ENCODE data around the gene GLS2. TPM values are rescaled to one million over a fixed set of nuclear protein-coding genes. Genes with fewer than 3 reads are reported as not detected.

GLS2 gene
- total and polyA plus RNA-seq, 4 donors, result 28.0 to 53.8 (median 47.9) TPM

- no peak for TF ChIP-seq FOXA2 (IDR thresholded peaks at IDR 0.05)
- TF ChIP-seq HNF4G (IDR thresholded peaks at IDR 0.05), result peak; percentile 38
- TF ChIP-seq TAF1 (conservative IDR thresholded peaks at IDR 0.05), result no peak
- TF ChIP-seq RXRA (IDR thresholded peaks at IDR 0.05), result peak in 1 of 2 donors; percentile 21
- peak in 1 of 2 donors; percentile 15 for TF ChIP-seq RAD21 (IDR thresholded peaks at IDR 0.05)
- peak; percentile 64 to 72 for TF ChIP-seq HNF4A (conservative IDR thresholded peaks at IDR 0.05)
- TF ChIP-seq CTCF (IDR thresholded peaks at IDR 0.05; ENCODE audit: low read depth, low read length, missing input control), result no peak
- TF ChIP-seq SP1 (IDR thresholded peaks at IDR 0.05), result peak; percentile 34
- TF ChIP-seq NR2F2 (IDR thresholded peaks at IDR 0.05), result no peak
- H3K9ac ChIP-seq (ENCODE audit: low read depth in 1 of 2, low read length in 2 of 2), result no peak overlapping the region
- 44% methylated on average over 3 of the region's 3 CpGs for WGBS
- no peaks in the 10 kb centered on the region for H3K4me1 ChIP-seq (ENCODE audit: control insufficient read depth in 4 of 4, insufficient read depth in 4 of 4, low read length in 3 of 4)
- H3K36me3 ChIP-seq (ENCODE audit: control insufficient read depth in 4 of 4, insufficient read depth in 3 of 4, low read depth in 1 of 4, low read length in 3 of 4), result peaks cover 9 to 42% (median 28%) of the 10 kb centered on the region in 4 donors
- H3K9me3 ChIP-seq (ENCODE audit: control insufficient read depth in 4 of 4, low read length in 3 of 4), result no peaks in the 10 kb centered on the region
- no peak overlapping the region for H3K27ac ChIP-seq (ENCODE audit: low read depth in 1 of 2, low read length in 2 of 2)
- no peaks in the 10 kb centered on the region for H3K27me3 ChIP-seq (ENCODE audit: control insufficient read depth in 4 of 4, insufficient read depth in 4 of 4, low read length in 3 of 4)
- DNase-seq (ENCODE audit: low spot score), result no peak
- H3K4me3 ChIP-seq (ENCODE audit: low read depth in 1 of 3, low read length in 3 of 3), result no peak overlapping the region
Observed at GRCh38 chr12:56425940-56426438, 62.0 kb downstream of the GLS2 start.

GRCh38 chr12:56425193-56425592 is 62.8 kb downstream of the GLS2 start:
- Histone ChIP-seq H3K4me3 (ENCODE audit: low read depth in 1 of 3, low read length in 3 of 3) (no peak overlapping the region), H3K9me3 (ENCODE audit: control insufficient read depth in 4 of 4, low read length in 3 of 4) (no peaks in the 10 kb centered on the region), H3K9ac (ENCODE audit: low read depth in 1 of 2, low read length in 2 of 2) (no peak overlapping the region), H3K36me3 (ENCODE audit: control insufficient read depth in 4 of 4, insufficient read depth in 3 of 4, low read depth in 1 of 4, low read length in 3 of 4) (peaks cover 9 to 47% (median 30%) of the 10 kb centered on the region in 4 donors), H3K27me3 (ENCODE audit: control insufficient read depth in 4 of 4, insufficient read depth in 4 of 4, low read length in 3 of 4) (no peaks in the 10 kb centered on the region), H3K4me1 (ENCODE audit: control insufficient read depth in 4 of 4, insufficient read depth in 4 of 4, low read length in 3 of 4) (no peaks in the 10 kb centered on the region), H3K27ac (ENCODE audit: low read depth in 1 of 2, low read length in 2 of 2) (no peak overlapping the region)
- DNase-seq (ENCODE audit: low spot score), result no peak
- WGBS, result 79% methylated on average over 1 of the region's 1 CpG
- TF ChIP-seq SP1 (IDR thresholded peaks at IDR 0.05) (no peak), TAF1 (conservative IDR thresholded peaks at IDR 0.05) (no peak), ZBTB33 (IDR thresholded peaks at IDR 0.05) (no peak), HNF4G (IDR thresholded peaks at IDR 0.05) (no peak), YY1 (IDR thresholded peaks at IDR 0.05) (no peak), MAX (IDR thresholded peaks at IDR 0.05) (no peak), CTCF (IDR thresholded peaks at IDR 0.05; ENCODE audit: low read depth, low read length, missing input control) (no peak), EGR1 (IDR thresholded peaks at IDR 0.05; ENCODE audit: low read depth in 2 of 2) (no peak), ATF3 (IDR thresholded peaks at IDR 0.05) (no peak), REST (IDR thresholded peaks at IDR 0.05) (no peak), RAD21 (IDR thresholded peaks at IDR 0.05) (no peak)

All from liver (tissue), 9 donors.